ENCODE measurements around the gene BAG1. TPM values are rescaled to one million over a fixed set of nuclear protein-coding genes. Genes with fewer than 3 reads are reported as not detected.

The BAG1 gene
- total RNA-seq, 1 donor from 2014 or later = 40.2 TPM

Other genes starting within 250 kb of the BAG1 start
- 54.3 TPM for gene DNAJA1, start 239.4 kb downstream of the BAG1 start, total RNA-seq
- 30.3 TPM for gene SMU1, start 188.0 kb downstream of the BAG1 start, total RNA-seq
- 14.1 TPM for gene B4GALT1, start 97.4 kb downstream of the BAG1 start, total RNA-seq
- gene SPINK4, start 24.5 kb downstream of the BAG1 start, total RNA-seq = not detected
- 52.7 TPM for gene CHMP5, start 341 bp upstream of the BAG1 start, total RNA-seq
- 15.1 TPM for gene NFX1, start 25.8 kb upstream of the BAG1 start, total RNA-seq
- gene AQP7, start 137.9 kb upstream of the BAG1 start, total RNA-seq = 6.3 TPM
- 6.8 TPM for gene AQP3, start 182.9 kb upstream of the BAG1 start, total RNA-seq
- 14.6 TPM for gene NOL6, start 209.2 kb upstream of the BAG1 start, total RNA-seq

All from skeletal muscle tissue (tissue), 1 donor.